SK-N-SH (cell line): ENCODE measurements around the gene CHRND. TPM values are rescaled to one million over a fixed set of nuclear protein-coding genes. Genes with fewer than 3 reads are reported as not detected.
A peak's percentile ranks its signal among the peaks of the same experiment; 100 is the strongest.

Source experiments
- CTCF ChIA-PET: fragments of 300-600, 350-600 bp; formaldehyde crosslinking; extraction: SDS; loops from one replicate; lab custom pipeline; 2021; lab: Yijun Ruan, JAX
- POLR2A ChIA-PET: fragments of 350-600 bp; sonication (Branson Sonifier 250); formaldehyde crosslinking; extraction: SDS; loops from one replicate; lab custom pipeline; 2020; ENCODE audit warnings: antibody characterized with exemption, inconsistent platforms; lab: Yijun Ruan, JAX
- DNase-seq: peaks from one replicate; pipeline ENCODE4 v3.0.0; 2012
- H2AFZ ChIP-seq: fragments of 200-600 bp; sonication (generic); 2 replicates; pipeline ENCODE4 v1.8.1; 2016; ENCODE audit warnings: antibody characterized with exemption, mild to moderate bottlenecking, low read depth
- H3F3A ChIP-seq: fragments of 200-600 bp; sonication (generic); replicated peaks from 2 replicates; pipeline ENCODE3; 2016; ENCODE audit warnings: antibody characterized with exemption, mild to moderate bottlenecking; ENCODE audit not compliant: insufficient read depth
- H3K27ac ChIP-seq, 2 experiments: fragments of 200-500 bp in 1 of 2; fragments of 200-600 bp in 1 of 2; sonication (Bioruptor generic) in 1 of 2; sonication (generic), shearing (Covaris generic) in 1 of 2; 2 replicates each; pipeline versions ENCODE4 v1.5.1 to v1.6.1; 2014 to 2016; ENCODE audit warnings: low read depth in 2 of 2, inconsistent platforms in 1 of 2, low read length in 1 of 2, mild to moderate bottlenecking in 1 of 2, mixed read lengths in 1 of 2
- H3K27me3 ChIP-seq: fragments of 200-600 bp; sonication (generic), shearing (Covaris generic); 2 replicates; pipeline ENCODE4 v1.6.1; 2016; ENCODE audit warnings: mixed run types; ENCODE audit not compliant: insufficient read depth
- H3K36me3 ChIP-seq, 2 experiments: fragments of 200-500 bp in 1 of 2; fragments of 200-600 bp in 1 of 2; sonication (Bioruptor generic) in 1 of 2; sonication (generic) in 1 of 2; replicated peaks in 1 of 2; 2 replicates each; pipeline versions ENCODE3 to v1.5.1; 2014 to 2016; ENCODE audit warnings: low read length in 1 of 2, mild to moderate bottlenecking in 1 of 2; ENCODE audit not compliant: insufficient read depth in 2 of 2, control insufficient read depth in 1 of 2
- H3K4me1 ChIP-seq, 2 experiments: fragments of 200-500 bp in 1 of 2; fragments of 200-600 bp in 1 of 2; sonication (Bioruptor generic) in 1 of 2; sonication (generic), shearing (Covaris generic) in 1 of 2; 2 replicates each; pipeline versions ENCODE4 v1.5.1 to v1.6.1; 2014 to 2016; ENCODE audit warnings: low read depth in 1 of 2, low read length in 1 of 2, mixed run types in 1 of 2; ENCODE audit not compliant: insufficient read depth in 2 of 2, control insufficient read depth in 1 of 2
- H3K4me2 ChIP-seq: fragments of 200-600 bp; sonication (generic), shearing (Covaris generic); 2 replicates; pipeline ENCODE4 v1.6.1; 2017; ENCODE audit warnings: mixed run types
- H3K4me3 ChIP-seq, 2 experiments: fragments of 200-500 bp in 1 of 2; fragments of 200-600 bp in 1 of 2; sonication (Bioruptor generic) in 1 of 2; sonication (generic), shearing (Covaris generic) in 1 of 2; 2 replicates each; pipeline versions ENCODE4 v1.5.1 to v1.8.1; 2014 to 2016; ENCODE audit warnings: low read depth in 2 of 2, inconsistent platforms in 1 of 2, low read length in 1 of 2, mild to moderate bottlenecking in 1 of 2, mixed read lengths in 1 of 2, moderate library complexity in 1 of 2
- H3K79me2 ChIP-seq: fragments of 200-600 bp; sonication (generic); 2 replicates; pipeline ENCODE4 v1.8.1; 2017; ENCODE audit warnings: mild to moderate bottlenecking; ENCODE audit not compliant: insufficient read depth
- H3K9ac ChIP-seq: fragments of 200-600 bp; sonication (generic); 2 replicates; pipeline ENCODE4 v1.6.1; 2017; ENCODE audit warnings: mixed run types
- H3K9me2 ChIP-seq: fragments of 200-600 bp; sonication (generic); 2 replicates; pipeline ENCODE4 v1.6.1; 2017; ENCODE audit warnings: mixed run types
- H3K9me3 ChIP-seq: fragments of 200-600 bp; sonication (generic); 2 replicates; pipeline ENCODE4 v1.6.1; 2017; ENCODE audit warnings: mixed run types, mild to moderate bottlenecking, moderate library complexity
- H4K20me1 ChIP-seq: fragments of 200-600 bp; sonication (generic); 2 replicates; pipeline ENCODE4 v1.6.1; 2017; ENCODE audit warnings: mild to moderate bottlenecking, mixed run types; ENCODE audit not compliant: insufficient read depth
- CHD2 ChIP-seq: fragments of 150-350 bp; IDR thresholded peaks from 2 replicates; pipeline ENCODE4 v1.6.1; 2018; ENCODE audit warnings: low read length; ENCODE audit not compliant: partially characterized antibody
- ELF1 ChIP-seq: IDR thresholded peaks from 2 replicates; pipeline ENCODE4 v1.4.0; 2012
- EZH2phosphoT487 ChIP-seq: fragments of 200-600 bp; sonication (generic); IDR thresholded peaks from 2 replicates; pipeline ENCODE4 v1.6.1; 2017; ENCODE audit warnings: low read depth, mixed run types, mild to moderate bottlenecking, antibody characterized with exemption, moderate library complexity, borderline replicate concordance
- GABPA ChIP-seq: IDR thresholded peaks from 2 replicates; pipeline ENCODE4 v1.4.0; 2012; ENCODE audit warnings: low read depth, mild to moderate bottlenecking
- GATA2 ChIP-seq: sonication (generic); formaldehyde crosslinking; IDR thresholded peaks from 2 replicates; pipeline ENCODE4 v1.5.0; 2020; ENCODE audit warnings: mild to moderate bottlenecking, missing genetic modification reagents
- MEF2A ChIP-seq: IDR thresholded peaks from 2 replicates; pipeline ENCODE4 v1.4.0; 2012; ENCODE audit warnings: low read depth, borderline replicate concordance
- NFIC ChIP-seq: IDR thresholded peaks from 2 replicates; pipeline ENCODE4 v1.4.0; 2012; ENCODE audit warnings: borderline replicate concordance
- NRF1 ChIP-seq: IDR thresholded peaks from 2 replicates; pipeline ENCODE4 v1.6.1; 2012; ENCODE audit warnings: low read depth, mild to moderate bottlenecking, low read length
- RCOR1 ChIP-seq: fragments of 150-350 bp; IDR thresholded peaks from 2 replicates; pipeline ENCODE4 v1.6.1; 2017; ENCODE audit warnings: antibody characterized with exemption, low read length
- SIN3A ChIP-seq: IDR thresholded peaks from 2 replicates; pipeline ENCODE4 v1.6.1; 2012; ENCODE audit warnings: low read depth, mild to moderate bottlenecking, low read length, moderate library complexity, borderline replicate concordance
- WGBS: methylation state at CpG from one replicate; pipeline ENCODE4 v1.1.6; 2017; ENCODE audit warnings: low lambda C conversion rate; 5-methylcytosine and 5-hydroxymethylcytosine counted together
- polyA plus RNA-seq, 3 experiments: library from polyadenylated mRNA; depleted of rRNA; stranded (reverse); fragments of >200 nt; gene quantifications; 2 replicates each; pipeline ENCODE4 v1.2.3, GENCODE V29; 2012
- TF ChIP-seq, protein P1 (sequence below): fragments of 200-600 bp; sonication (generic); IDR thresholded peaks from 2 replicates; pipeline ENCODE4 v1.6.1; 2017; ENCODE audit warnings: antibody characterized with exemption, mild to moderate bottlenecking, moderate library complexity
- TF ChIP-seq, protein P2 (sequence below): fragments of 150-350 bp; IDR thresholded peaks from 2 replicates; pipeline ENCODE4 v1.6.1; 2017; ENCODE audit warnings: antibody characterized with exemption, low read length, low read depth, borderline replicate concordance
- TF ChIP-seq, protein P3 (sequence below): fragments of 150-350 bp; IDR thresholded peaks from 2 replicates; pipeline ENCODE4 v1.6.1; 2016; ENCODE audit warnings: mild to moderate bottlenecking, low read depth, low read length
- TF ChIP-seq, protein P4 (sequence below): IDR thresholded peaks from 2 replicates; pipeline ENCODE4; 2012
- TF ChIP-seq, protein P5 (sequence below): IDR thresholded peaks from 2 replicates; pipeline ENCODE4 v1.4.0; 2012; ENCODE audit warnings: low read depth, borderline replicate concordance

The CHRND gene
- polyA plus RNA-seq, 1 of the 3 experiments (the other 2 are of a cell fraction): 0.12 TPM

DNA sequence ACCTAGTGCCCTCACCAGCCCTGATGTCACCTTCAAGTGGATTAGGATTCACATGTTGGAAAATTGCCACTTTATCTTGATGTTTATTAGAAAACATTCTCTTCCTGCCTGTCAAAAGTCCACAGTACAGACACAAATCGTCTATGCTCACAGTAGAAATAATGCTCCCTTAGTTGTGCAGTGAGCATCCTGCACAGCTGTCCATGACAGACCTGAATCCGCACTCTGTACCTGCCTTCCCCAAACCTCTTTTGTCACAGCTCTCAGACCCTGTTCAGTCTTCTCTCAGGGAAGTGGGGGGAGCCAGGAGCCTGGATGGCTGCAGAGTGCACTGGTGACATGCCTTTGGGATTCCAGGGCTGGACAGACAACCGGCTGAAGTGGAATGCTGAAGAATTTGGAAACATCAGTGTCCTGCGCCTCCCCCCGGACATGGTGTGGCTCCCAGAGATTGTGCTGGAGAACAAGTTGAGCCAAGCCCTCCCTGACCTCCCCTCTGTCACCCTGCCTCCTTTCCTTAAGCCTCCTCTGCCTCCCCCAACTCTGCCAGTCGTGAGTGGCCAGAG is 2.0 kb downstream of the CHRND start:
- no peak overlapping the region for H3K4me2 ChIP-seq
- no peaks in the 10 kb centered on the region for H3K9me2 ChIP-seq
- no peaks in the 10 kb centered on the region for H3K9me3 ChIP-seq
- ChIA-PET POLR2A (no interaction called here), CTCF (interaction anchor here (1.5 to 9.7 kb wide), 2 partner anchors 79 to 627 kb away, joined by 3 to 196 read pairs; no protein-coding TSS in a partner anchor)
- H3K36me3 ChIP-seq: no peaks in the 10 kb centered on the region
- 57% methylated on average over 6 of the region's 6 CpGs for WGBS
- DNase-seq: no peak
- H3K9ac ChIP-seq: no peak overlapping the region
- TF ChIP-seq NFIC (no peak), ELF1 (no peak), GABPA (no peak), GATA2 (no peak), EZH2phosphoT487 (no peak)
- TF ChIP-seq, protein P1, sequence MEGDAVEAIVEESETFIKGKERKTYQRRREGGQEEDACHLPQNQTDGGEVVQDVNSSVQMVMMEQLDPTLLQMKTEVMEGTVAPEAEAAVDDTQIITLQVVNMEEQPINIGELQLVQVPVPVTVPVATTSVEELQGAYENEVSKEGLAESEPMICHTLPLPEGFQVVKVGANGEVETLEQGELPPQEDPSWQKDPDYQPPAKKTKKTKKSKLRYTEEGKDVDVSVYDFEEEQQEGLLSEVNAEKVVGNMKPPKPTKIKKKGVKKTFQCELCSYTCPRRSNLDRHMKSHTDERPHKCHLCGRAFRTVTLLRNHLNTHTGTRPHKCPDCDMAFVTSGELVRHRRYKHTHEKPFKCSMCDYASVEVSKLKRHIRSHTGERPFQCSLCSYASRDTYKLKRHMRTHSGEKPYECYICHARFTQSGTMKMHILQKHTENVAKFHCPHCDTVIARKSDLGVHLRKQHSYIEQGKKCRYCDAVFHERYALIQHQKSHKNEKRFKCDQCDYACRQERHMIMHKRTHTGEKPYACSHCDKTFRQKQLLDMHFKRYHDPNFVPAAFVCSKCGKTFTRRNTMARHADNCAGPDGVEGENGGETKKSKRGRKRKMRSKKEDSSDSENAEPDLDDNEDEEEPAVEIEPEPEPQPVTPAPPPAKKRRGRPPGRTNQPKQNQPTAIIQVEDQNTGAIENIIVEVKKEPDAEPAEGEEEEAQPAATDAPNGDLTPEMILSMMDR: no peak
- TF ChIP-seq, protein P2, sequence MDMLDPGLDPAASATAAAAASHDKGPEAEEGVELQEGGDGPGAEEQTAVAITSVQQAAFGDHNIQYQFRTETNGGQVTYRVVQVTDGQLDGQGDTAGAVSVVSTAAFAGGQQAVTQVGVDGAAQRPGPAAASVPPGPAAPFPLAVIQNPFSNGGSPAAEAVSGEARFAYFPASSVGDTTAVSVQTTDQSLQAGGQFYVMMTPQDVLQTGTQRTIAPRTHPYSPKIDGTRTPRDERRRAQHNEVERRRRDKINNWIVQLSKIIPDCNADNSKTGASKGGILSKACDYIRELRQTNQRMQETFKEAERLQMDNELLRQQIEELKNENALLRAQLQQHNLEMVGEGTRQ: no peak
- TF ChIP-seq, protein P3, sequence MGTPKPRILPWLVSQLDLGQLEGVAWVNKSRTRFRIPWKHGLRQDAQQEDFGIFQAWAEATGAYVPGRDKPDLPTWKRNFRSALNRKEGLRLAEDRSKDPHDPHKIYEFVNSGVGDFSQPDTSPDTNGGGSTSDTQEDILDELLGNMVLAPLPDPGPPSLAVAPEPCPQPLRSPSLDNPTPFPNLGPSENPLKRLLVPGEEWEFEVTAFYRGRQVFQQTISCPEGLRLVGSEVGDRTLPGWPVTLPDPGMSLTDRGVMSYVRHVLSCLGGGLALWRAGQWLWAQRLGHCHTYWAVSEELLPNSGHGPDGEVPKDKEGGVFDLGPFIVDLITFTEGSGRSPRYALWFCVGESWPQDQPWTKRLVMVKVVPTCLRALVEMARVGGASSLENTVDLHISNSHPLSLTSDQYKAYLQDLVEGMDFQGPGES: no peak
- H3F3A ChIP-seq: no peaks in the 10 kb centered on the region
- no peak overlapping the region for H2AFZ ChIP-seq
- no peaks in the 10 kb centered on the region for H4K20me1 ChIP-seq
- H3K4me3 ChIP-seq: no peak overlapping the region
- H3K79me2 ChIP-seq: no peaks in the 10 kb centered on the region
- H3K27me3 ChIP-seq: peaks cover 14% of the 10 kb centered on the region
- H3K27ac ChIP-seq: no peak overlapping the region
- H3K4me1 ChIP-seq: peaks cover 0 to 22% of the 10 kb centered on the region in 2 experiments; a peak in 1 of 4 replicates

DNA sequence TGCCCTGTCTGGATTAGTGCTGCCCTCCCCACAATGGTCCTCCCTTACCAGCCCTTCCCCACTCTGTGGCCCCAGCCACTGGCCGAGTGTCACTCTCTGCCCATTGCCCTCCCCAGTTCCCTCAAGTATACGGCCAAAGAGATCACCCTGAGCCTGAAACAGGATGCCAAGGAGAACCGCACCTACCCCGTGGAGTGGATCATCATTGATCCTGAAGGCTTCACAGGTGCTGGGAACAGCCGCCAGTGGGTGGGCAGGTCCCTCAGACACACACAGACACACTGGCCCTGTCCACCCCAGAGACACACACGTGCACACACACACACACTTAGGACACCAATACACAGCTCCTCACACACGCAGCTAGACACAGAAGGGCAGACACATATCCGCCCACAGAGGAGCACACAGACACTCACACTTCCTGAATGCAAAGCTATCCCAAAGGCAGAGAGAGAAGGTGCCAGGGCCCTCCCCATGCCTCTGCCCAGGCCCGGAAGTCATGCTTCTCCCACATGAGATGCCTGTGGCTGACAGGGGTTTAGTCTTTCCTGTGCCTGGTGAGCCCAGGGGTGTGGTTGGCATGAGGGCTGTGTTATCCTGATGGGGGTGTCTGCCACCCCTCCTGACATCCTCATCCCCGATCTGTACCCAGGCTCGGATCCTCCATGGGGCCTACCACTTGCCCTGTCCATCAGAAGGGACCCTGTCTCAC is 2.9 kb downstream of the CHRND start:
- POLR2A ChIA-PET: no interaction called here
- Histone ChIP-seq H2AFZ (no peak overlapping the region), H3F3A (no peaks in the 10 kb centered on the region), H3K27me3 (peaks cover 5% of the 10 kb centered on the region), H4K20me1 (no peaks in the 10 kb centered on the region), H3K79me2 (no peaks in the 10 kb centered on the region), H3K36me3 (no peaks in the 10 kb centered on the region), H3K4me1 (peaks cover 0 to 16% of the 10 kb centered on the region in 2 experiments; a peak in 1 of 4 replicates), H3K4me3 (no peak overlapping the region), H3K27ac (no peak overlapping the region), H3K9me3 (no peaks in the 10 kb centered on the region), H3K9ac (no peak overlapping the region), H3K4me2 (no peak overlapping the region), H3K9me2 (no peaks in the 10 kb centered on the region)
- WGBS: 64% methylated on average over 7 of the region's 11 CpGs
- peak; percentile 25 for DNase-seq
- TF ChIP-seq, protein P4, sequence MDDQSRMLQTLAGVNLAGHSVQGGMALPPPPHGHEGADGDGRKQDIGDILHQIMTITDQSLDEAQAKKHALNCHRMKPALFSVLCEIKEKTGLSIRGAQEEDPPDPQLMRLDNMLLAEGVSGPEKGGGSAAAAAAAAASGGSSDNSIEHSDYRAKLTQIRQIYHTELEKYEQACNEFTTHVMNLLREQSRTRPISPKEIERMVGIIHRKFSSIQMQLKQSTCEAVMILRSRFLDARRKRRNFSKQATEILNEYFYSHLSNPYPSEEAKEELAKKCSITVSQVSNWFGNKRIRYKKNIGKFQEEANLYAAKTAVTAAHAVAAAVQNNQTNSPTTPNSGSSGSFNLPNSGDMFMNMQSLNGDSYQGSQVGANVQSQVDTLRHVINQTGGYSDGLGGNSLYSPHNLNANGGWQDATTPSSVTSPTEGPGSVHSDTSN: no peak
- TF ChIP-seq, protein P1: no peak
- no peak for TF ChIP-seq RCOR1
- TF ChIP-seq, protein P5, sequence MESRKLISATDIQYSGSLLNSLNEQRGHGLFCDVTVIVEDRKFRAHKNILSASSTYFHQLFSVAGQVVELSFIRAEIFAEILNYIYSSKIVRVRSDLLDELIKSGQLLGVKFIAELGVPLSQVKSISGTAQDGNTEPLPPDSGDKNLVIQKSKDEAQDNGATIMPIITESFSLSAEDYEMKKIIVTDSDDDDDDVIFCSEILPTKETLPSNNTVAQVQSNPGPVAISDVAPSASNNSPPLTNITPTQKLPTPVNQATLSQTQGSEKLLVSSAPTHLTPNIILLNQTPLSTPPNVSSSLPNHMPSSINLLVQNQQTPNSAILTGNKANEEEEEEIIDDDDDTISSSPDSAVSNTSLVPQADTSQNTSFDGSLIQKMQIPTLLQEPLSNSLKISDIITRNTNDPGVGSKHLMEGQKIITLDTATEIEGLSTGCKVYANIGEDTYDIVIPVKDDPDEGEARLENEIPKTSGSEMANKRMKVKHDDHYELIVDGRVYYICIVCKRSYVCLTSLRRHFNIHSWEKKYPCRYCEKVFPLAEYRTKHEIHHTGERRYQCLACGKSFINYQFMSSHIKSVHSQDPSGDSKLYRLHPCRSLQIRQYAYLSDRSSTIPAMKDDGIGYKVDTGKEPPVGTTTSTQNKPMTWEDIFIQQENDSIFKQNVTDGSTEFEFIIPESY: no peak
- TF ChIP-seq EZH2phosphoT487: no peak
- TF ChIP-seq SIN3A: no peak
- TF ChIP-seq NRF1: no peak
- TF ChIP-seq MEF2A: no peak
- TF ChIP-seq CHD2: no peak
- CTCF ChIA-PET: no interaction called here
